HEK293 (cell line): Measurements from ENCODE around the gene THAP3.

Experiments
- CTCF ChIA-PET: fragments of 350-600 bp; formaldehyde crosslinking; extraction: SDS; loops from one replicate; lab custom pipeline; 2021; ENCODE audit warnings: antibody characterized with exemption; lab: Yijun Ruan, JAX
- POLR2A ChIA-PET: fragments of 300-600 bp; formaldehyde crosslinking; extraction: SDS; loops from one replicate; lab custom pipeline; 2020; ENCODE audit warnings: antibody characterized with exemption, inconsistent platforms; lab: Yijun Ruan, JAX
- H3K27ac ChIP-seq: fragments of 200-500 bp; sonication (Bioruptor generic); 2 replicates; pipeline ENCODE4 v1.5.1; 2014; ENCODE audit warnings: low read depth, low read length, control low read depth, inconsistent platforms; ENCODE audit errors: extremely low read depth
- H3K36me3 ChIP-seq, 2 experiments: fragments of 200-500 bp in 1 of 2; sonication (Bioruptor generic) in 1 of 2; 1 replicate in 1 of 2; 2 replicates in 1 of 2; pipeline ENCODE4 v1.5.1; 2014 to 2017; ENCODE audit warnings: inconsistent platforms in 2 of 2, low read length in 2 of 2; ENCODE audit not compliant: control insufficient read depth in 2 of 2, insufficient read depth in 1 of 2
- H3K4me1 ChIP-seq: fragments of 200-500 bp; sonication (Bioruptor generic); 2 replicates; pipeline ENCODE4 v1.5.1; 2014; ENCODE audit warnings: mild to moderate bottlenecking, low read length, inconsistent platforms; ENCODE audit not compliant: control insufficient read depth, insufficient read depth
- H3K4me3 ChIP-seq: 2 replicates; pipeline ENCODE4 v1.5.1; 2011; ENCODE audit warnings: low read depth, mild to moderate bottlenecking, control low read depth, low read length, moderate library complexity
- H3K9me3 ChIP-seq: fragments of 200-500 bp; sonication (Bioruptor generic); 2 replicates; pipeline ENCODE4 v1.5.1; 2014; ENCODE audit warnings: low read depth, low read length, inconsistent platforms; ENCODE audit not compliant: control insufficient read depth, insufficient read depth
- EGR2 ChIP-seq: fragments of 450-650 bp; formaldehyde crosslinking; IDR thresholded peaks from 2 replicates; pipeline ENCODE4 v1.5.1; 2016; ENCODE audit warnings: low read depth, missing biosample characterization, missing genetic modification characterization
- GLI2 ChIP-seq: fragments of 450-650 bp; formaldehyde crosslinking; IDR thresholded peaks from 2 replicates; pipeline ENCODE4; 2017; ENCODE audit warnings: missing biosample characterization, missing genetic modification characterization, low read depth, borderline replicate concordance
- GLIS1 ChIP-seq: fragments of 450-650 bp; formaldehyde crosslinking; IDR thresholded peaks from 2 replicates; pipeline ENCODE4 v1.5.1; 2016; ENCODE audit warnings: missing biosample characterization, missing genetic modification characterization
- KLF1 ChIP-seq: fragments of 450-650 bp; formaldehyde crosslinking; IDR thresholded peaks from 2 replicates; pipeline ENCODE4 v1.5.1; 2016; ENCODE audit warnings: missing biosample characterization, missing genetic modification characterization
- PATZ1 ChIP-seq: fragments of 450-650 bp; formaldehyde crosslinking; IDR thresholded peaks from 2 replicates; pipeline ENCODE4 v1.5.1; 2016; ENCODE audit warnings: missing biosample characterization, missing genetic modification characterization
- TSHZ1 ChIP-seq: fragments of 450-650 bp; formaldehyde crosslinking; IDR thresholded peaks from 2 replicates; pipeline ENCODE4 v1.5.1; 2016; ENCODE audit warnings: missing biosample characterization, missing genetic modification characterization, borderline replicate concordance
- YY1 ChIP-seq: fragments of 450-650 bp; formaldehyde crosslinking; IDR thresholded peaks from 2 replicates; pipeline ENCODE4 v1.5.1; 2018; ENCODE audit warnings: missing biosample characterization, missing genetic modification characterization
- ZBTB20 ChIP-seq: fragments of 450-650 bp; formaldehyde crosslinking; IDR thresholded peaks from 2 replicates; pipeline ENCODE4 v1.5.1; 2016; ENCODE audit warnings: missing biosample characterization, missing genetic modification characterization
- ZBTB21 ChIP-seq: fragments of 450-650 bp; formaldehyde crosslinking; IDR thresholded peaks from 2 replicates; pipeline ENCODE4 v1.5.1; 2017; ENCODE audit warnings: missing biosample characterization, missing genetic modification characterization
- ZBTB6 ChIP-seq: fragments of 450-650 bp; formaldehyde crosslinking; IDR thresholded peaks from 2 replicates; pipeline ENCODE4 v1.5.1; 2017; ENCODE audit warnings: missing biosample characterization, missing genetic modification characterization
- ZFHX2 ChIP-seq: fragments of 450-650 bp; formaldehyde crosslinking; conservative IDR thresholded peaks from 2 replicates; pipeline ENCODE4 v1.5.1; 2016; ENCODE audit warnings: missing biosample characterization, missing genetic modification characterization
- ZFP3 ChIP-seq: fragments of 450-650 bp; formaldehyde crosslinking; IDR thresholded peaks from 2 replicates; pipeline ENCODE4 v1.5.1; 2016; ENCODE audit warnings: low read depth, missing biosample characterization, missing genetic modification characterization
- ZNF112 ChIP-seq: fragments of 450-650 bp; formaldehyde crosslinking; IDR thresholded peaks from 2 replicates; pipeline ENCODE4 v1.5.0; 2017; ENCODE audit warnings: missing biosample characterization, missing genetic modification characterization
- ZNF133 ChIP-seq: fragments of 450-650 bp; formaldehyde crosslinking; IDR thresholded peaks from 2 replicates; pipeline ENCODE4 v1.5.1; 2016; ENCODE audit warnings: missing biosample characterization, missing genetic modification characterization
- ZNF148 ChIP-seq: fragments of 450-650 bp; formaldehyde crosslinking; IDR thresholded peaks from 2 replicates; pipeline ENCODE4 v1.5.0; 2017; ENCODE audit warnings: missing biosample characterization, missing genetic modification characterization, borderline replicate concordance
- ZNF155 ChIP-seq: fragments of 450-650 bp; formaldehyde crosslinking; IDR thresholded peaks from 2 replicates; pipeline ENCODE4 v1.5.1; 2016; ENCODE audit warnings: missing biosample characterization, missing genetic modification characterization
- ZNF223 ChIP-seq: fragments of 450-650 bp; formaldehyde crosslinking; IDR thresholded peaks from 2 replicates; pipeline ENCODE4 v1.5.1; 2016; ENCODE audit warnings: missing biosample characterization, missing genetic modification characterization
- ZNF266 ChIP-seq: fragments of 450-650 bp; formaldehyde crosslinking; IDR thresholded peaks from 2 replicates; pipeline ENCODE4 v1.5.1; 2016; ENCODE audit warnings: missing biosample characterization, missing genetic modification characterization, low read depth
- ZNF341 ChIP-seq: fragments of 450-650 bp; formaldehyde crosslinking; IDR thresholded peaks from 2 replicates; pipeline ENCODE4; 2016; ENCODE audit warnings: low read depth, missing biosample characterization, missing genetic modification characterization
- ZNF391 ChIP-seq: fragments of 450-650 bp; formaldehyde crosslinking; IDR thresholded peaks from 2 replicates; pipeline ENCODE4 v1.5.1; 2016; ENCODE audit warnings: low read depth, missing biosample characterization, missing genetic modification characterization, borderline replicate concordance
- ZNF394 ChIP-seq: fragments of 450-650 bp; formaldehyde crosslinking; IDR thresholded peaks from 2 replicates; pipeline ENCODE4 v1.5.1; 2016; ENCODE audit warnings: missing biosample characterization, missing genetic modification characterization, mild to moderate bottlenecking, moderate library complexity, borderline replicate concordance
- ZNF488 ChIP-seq: fragments of 450-650 bp; formaldehyde crosslinking; IDR thresholded peaks from 2 replicates; pipeline ENCODE4 v1.5.1; 2016; ENCODE audit warnings: missing biosample characterization, missing genetic modification characterization
- ZNF561 ChIP-seq: fragments of 450-650 bp; IDR thresholded peaks from 2 replicates; pipeline ENCODE4 v1.5.1; 2018; ENCODE audit warnings: missing biosample characterization, missing genetic modification characterization, borderline replicate concordance
- ZNF626 ChIP-seq: fragments of 450-650 bp; sonication (Bioruptor Pico); formaldehyde crosslinking; IDR thresholded peaks from 2 replicates; pipeline ENCODE4 v1.5.1; 2018; ENCODE audit warnings: missing biosample characterization, missing genetic modification characterization, inconsistent platforms
- TF ChIP-seq, protein P1 (sequence below): fragments of 450-650 bp; formaldehyde crosslinking; IDR thresholded peaks from 2 replicates; pipeline ENCODE4 v1.5.1; 2016; ENCODE audit warnings: missing biosample characterization, missing genetic modification characterization

The THAP3 gene

DNA sequence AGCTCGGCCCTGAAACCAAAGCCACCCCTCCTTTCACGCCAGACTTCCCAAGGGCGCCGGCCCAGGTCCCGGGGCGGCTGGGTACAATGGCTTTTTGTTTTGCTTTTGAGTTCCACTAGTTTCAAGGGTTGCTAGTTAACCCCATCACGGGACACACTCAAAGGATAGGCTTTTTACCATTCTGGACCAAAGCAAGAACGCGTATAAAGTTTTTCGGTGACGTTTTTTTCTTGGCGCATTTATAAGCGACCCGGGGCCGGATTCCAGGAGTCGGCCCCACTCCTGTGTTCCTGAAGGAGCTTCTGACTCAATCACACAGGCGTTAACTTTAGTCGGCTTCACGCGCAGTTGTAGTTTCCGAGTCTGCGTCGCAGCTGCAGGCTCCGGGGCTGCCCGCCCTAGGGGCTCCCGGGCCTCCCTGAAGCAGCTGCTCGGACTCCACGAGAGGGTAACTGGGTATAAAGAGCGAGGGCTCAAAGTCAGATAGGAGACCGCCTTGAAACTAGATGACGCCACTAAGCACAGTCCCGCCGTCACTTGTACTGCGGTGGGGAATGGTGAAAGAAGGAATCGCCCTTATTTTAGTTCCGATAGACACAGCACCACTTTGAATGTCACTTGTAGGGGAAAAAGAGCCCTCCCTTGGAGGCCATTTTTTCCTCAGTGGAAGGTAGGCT is 21.3 kb upstream of the THAP3 start (continued):
- TF ChIP-seq, protein P1, sequence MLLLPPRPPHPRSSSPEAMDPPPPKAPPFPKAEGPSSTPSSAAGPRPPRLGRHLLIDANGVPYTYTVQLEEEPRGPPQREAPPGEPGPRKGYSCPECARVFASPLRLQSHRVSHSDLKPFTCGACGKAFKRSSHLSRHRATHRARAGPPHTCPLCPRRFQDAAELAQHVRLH, result no peak; the same call in 1 of the 2 replicates
- TF ChIP-seq ZBTB20 (tag by site-specific recombination), result peak; percentile 97
- TF ChIP-seq EGR2, result no peak
- no peak for TF ChIP-seq ZNF626 (tag by site-specific recombination)
- TF ChIP-seq ZFP3 (tag by site-specific recombination), result peak; percentile 31; the same call in 1 of the 2 replicates
- no peak for TF ChIP-seq ZNF266 (tag by site-specific recombination)
- TF ChIP-seq ZNF112, result no peak

GRCh38 chr1:6603915-6604558 is 20.6 kb upstream of the THAP3 start:
- H3K36me3 ChIP-seq, result peaks cover 0 to 13% of the 10 kb centered on the region in 2 experiments; a peak in 1 of 3 replicates
- POLR2A ChIA-PET, result interaction anchor here (0.7 to 3.5 kb wide), 6 partner anchors 8 to 75 kb away, joined by 3 to 25 read pairs (median 6); partner anchors contain the start of genes PHF13, THAP3 and ZBTB48
- H3K4me1 ChIP-seq, result no peaks in the 10 kb centered on the region
- no peak overlapping the region for H3K4me3 ChIP-seq
- CTCF ChIA-PET, result interaction anchor here (0.5 to 2.0 kb wide), 2 partner anchors 114 to 259 kb away, joined by 3 to 6 read pairs; no protein-coding TSS in a partner anchor
- H3K9me3 ChIP-seq, result no peaks in the 10 kb centered on the region
- peak overlapping the region; percentile 79 for H3K27ac ChIP-seq
- TF ChIP-seq ZNF341 (tag by site-specific recombination), result no peak
- TF ChIP-seq ZNF133, result no peak
- no peak for TF ChIP-seq PATZ1 (tag by site-specific recombination)
- no peak for TF ChIP-seq ZNF394 (tag by site-specific recombination)
- no peak for TF ChIP-seq ZNF488
- TF ChIP-seq ZBTB21 (tag by site-specific recombination), result no peak
- no peak for TF ChIP-seq ZBTB6 (tag by site-specific recombination)
- TF ChIP-seq ZNF223 (tag by site-specific recombination), result no peak
- TF ChIP-seq YY1 (tag by site-specific recombination), result peak; percentile 76; the same call in 1 of the 2 replicates
- TF ChIP-seq ZFHX2 (tag by site-specific recombination), result peak; percentile 75
- no peak for TF ChIP-seq KLF1 (tag by site-specific recombination)
- no peak for TF ChIP-seq GLI2 (tag by site-specific recombination)
- no peak for TF ChIP-seq TSHZ1
- no peak for TF ChIP-seq ZNF391 (tag by site-specific recombination)
- TF ChIP-seq ZNF155 (tag by site-specific recombination), result no peak
- TF ChIP-seq ZNF561 (tag by site-specific recombination), result no peak
- no peak for TF ChIP-seq ZNF148
- no peak for TF ChIP-seq GLIS1 (tag by site-specific recombination)
